Measurements from ENCODE around the gene ZNF492. TPM values are rescaled to one million over a fixed set of nuclear protein-coding genes. Genes with fewer than 3 reads are reported as not detected.
"Not testable (repeated sequence)": the region's sequence is repeated elsewhere in the genome, so short reads cannot be mapped to it uniquely, and the experiment has no call there.

ZNF492 gene
- total RNA-seq, 2 experiments from 2014 or later, result 2.1 to 2.2 TPM

DNA sequence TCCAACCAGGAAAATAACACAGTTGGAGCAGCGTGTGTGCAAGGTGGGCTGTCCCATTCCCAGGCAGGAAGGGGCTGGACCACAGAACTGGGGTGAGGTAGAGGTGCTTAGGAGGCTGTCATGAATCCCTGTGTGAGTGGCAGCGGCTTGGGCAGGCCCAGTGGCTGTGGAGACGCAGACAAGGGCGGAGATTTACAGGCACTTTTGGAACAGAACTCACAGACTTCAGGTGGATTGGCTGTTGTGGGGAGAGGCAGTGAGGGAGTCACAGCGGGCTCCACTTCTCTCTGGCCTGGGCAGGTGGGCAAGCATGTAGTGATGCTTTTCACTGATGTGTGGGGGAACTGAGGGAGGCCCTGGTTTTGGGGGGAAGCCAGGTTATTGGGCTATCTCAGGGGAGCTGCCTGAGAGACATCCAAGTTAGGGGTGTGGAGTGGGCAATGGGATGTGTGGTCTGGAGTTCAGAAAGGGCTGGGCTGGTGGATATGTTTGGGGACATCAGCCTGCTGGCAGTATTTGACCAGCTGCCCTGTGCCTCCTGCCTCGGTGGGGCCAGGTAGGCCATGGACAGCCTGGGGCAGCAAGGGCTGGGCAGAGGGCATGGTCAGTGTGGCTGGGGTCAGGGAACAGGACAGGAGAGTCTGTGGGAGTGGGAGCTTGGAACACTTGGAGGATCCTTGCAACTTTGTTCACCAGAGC is 27.0 kb upstream of the ZNF492 start:
- no peaks in the 10 kb centered on the region for H3K4me1 Mint-ChIP-seq (ENCODE audit: low read depth)
- no peak for DNase-seq
- H3K27me3 Mint-ChIP-seq (ENCODE audit: low read depth), result no peaks in the 10 kb centered on the region
- H3K27ac Mint-ChIP-seq, result no peak overlapping the region
- peaks cover 18% of the 10 kb centered on the region for H3K9me3 Mint-ChIP-seq (ENCODE audit: insufficient read depth)
- ATAC-seq, result no peak
- H3K4me3 Mint-ChIP-seq, result no peak overlapping the region
- ChIA-PET CTCF (no interaction called here), POLR2A (no interaction called here)
- no peaks in the 10 kb centered on the region for H3K36me3 Mint-ChIP-seq (ENCODE audit: low read depth)

DNA sequence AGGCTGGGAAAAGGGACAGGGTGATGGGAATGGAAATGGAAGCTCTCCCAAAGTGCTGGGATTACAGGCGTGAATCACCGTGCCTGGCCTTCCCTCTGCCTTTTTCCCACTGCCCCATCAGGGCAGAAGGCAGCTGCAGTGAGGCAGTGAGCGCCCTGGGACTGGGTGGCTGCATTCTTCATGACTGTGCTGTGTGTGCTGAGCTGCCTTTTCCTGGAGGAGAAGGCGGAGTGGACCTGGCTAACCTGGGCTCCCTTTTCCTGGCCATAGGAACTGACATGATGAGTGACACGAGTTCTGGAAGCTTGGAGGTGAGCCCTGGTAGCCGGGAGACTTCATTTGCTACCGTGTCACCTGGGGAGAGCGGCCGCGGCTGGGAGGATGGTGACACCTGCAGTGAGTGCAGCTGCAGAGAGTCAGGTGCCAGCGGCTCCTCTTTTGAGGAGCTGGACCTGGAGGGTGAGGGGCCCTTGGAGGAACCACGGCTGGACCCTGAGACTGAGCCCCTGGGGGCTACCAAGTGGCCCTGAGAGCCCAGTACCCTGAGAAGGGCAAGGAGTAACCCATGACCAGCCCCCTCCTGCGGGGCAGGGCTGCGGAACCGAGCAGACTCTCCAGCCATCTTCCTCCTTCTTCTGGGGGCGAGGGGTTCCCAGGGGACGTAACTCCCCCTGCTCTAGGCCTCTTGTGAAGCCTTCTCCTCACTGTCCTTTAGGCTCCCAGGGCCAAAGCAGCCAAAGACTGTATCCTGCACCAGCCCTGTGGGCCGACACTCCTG is 26.3 kb upstream of the ZNF492 start:
- no peaks in the 10 kb centered on the region for H3K27me3 Mint-ChIP-seq (ENCODE audit: low read depth)
- peaks cover 20% of the 10 kb centered on the region for H3K9me3 Mint-ChIP-seq (ENCODE audit: insufficient read depth)
- ChIA-PET CTCF (no interaction called here), POLR2A (no interaction called here)
- no peaks in the 10 kb centered on the region for H3K36me3 Mint-ChIP-seq (ENCODE audit: low read depth)
- no peak overlapping the region for H3K4me3 Mint-ChIP-seq
- ATAC-seq (no peak), DNase-seq (no peak)
- H3K27ac Mint-ChIP-seq, result no peak overlapping the region
- H3K4me1 Mint-ChIP-seq (ENCODE audit: low read depth), result no peaks in the 10 kb centered on the region

DNA sequence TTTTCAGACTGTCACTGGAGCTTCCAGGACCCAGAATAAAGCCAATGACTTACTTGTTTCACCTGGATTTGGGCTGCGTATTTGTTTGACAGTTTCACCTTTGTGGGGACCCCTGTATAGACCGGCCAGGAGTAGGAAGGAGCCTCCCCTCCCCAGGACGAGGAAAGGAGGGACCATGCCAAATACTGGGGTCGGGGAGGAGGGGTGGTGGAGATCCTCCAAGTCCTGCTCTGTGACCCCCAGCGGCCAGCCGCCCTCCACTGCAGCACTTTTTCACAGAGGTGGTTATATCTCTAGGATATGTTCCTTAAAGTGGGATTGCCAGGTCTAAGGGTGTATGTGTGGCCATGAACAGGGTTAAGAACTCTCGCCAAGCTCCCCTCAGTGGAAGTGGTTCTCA is 25.7 kb upstream of the ZNF492 start:
- CTCF ChIA-PET, result no interaction called here
- H3K4me3 Mint-ChIP-seq, result no peak overlapping the region

DNA sequence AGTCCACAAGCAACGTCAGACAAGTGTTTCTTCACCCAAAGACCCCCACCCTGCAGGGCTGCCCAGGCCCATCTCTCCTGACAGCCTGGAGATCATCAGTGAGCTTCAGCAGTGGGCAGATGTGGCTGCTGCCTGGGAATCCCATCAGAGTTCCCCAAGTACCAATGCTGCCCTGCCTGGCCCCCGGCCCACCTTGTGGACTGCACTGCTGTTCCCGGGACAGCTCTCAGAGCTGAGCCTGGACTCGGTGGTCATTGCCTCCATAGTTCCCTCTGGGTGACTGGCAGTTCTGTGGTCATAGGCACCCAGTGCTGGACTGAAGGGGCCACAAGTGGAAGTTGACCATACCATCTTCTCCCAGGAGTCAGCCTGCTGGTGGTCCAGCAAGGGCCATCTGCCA is 24.5 kb upstream of the ZNF492 start:
- Mint-ChIP-seq H3K4me1 (ENCODE audit: low read depth) (no peaks in the 10 kb centered on the region), H3K4me3 (no peak overlapping the region), H3K27me3 (ENCODE audit: low read depth) (no peaks in the 10 kb centered on the region), H3K36me3 (ENCODE audit: low read depth) (no peaks in the 10 kb centered on the region), H3K9me3 (ENCODE audit: insufficient read depth) (peaks cover 24% of the 10 kb centered on the region), H3K27ac (no peak overlapping the region)
- DNase-seq (no peak), ATAC-seq (no peak)
- ChIA-PET CTCF (no interaction called here), POLR2A (no interaction called here)

More for the DNA sequence above, 25.7 kb upstream of the ZNF492 start:
- no peak overlapping the region for H3K27ac Mint-ChIP-seq
- ATAC-seq, result no peak
- DNase-seq, result no peak
- H3K36me3 Mint-ChIP-seq (ENCODE audit: low read depth), result no peaks in the 10 kb centered on the region
- POLR2A ChIA-PET, result no interaction called here
- H3K27me3 Mint-ChIP-seq (ENCODE audit: low read depth), result no peaks in the 10 kb centered on the region
- peaks cover 25% of the 10 kb centered on the region for H3K9me3 Mint-ChIP-seq (ENCODE audit: insufficient read depth)
- no peaks in the 10 kb centered on the region for H3K4me1 Mint-ChIP-seq (ENCODE audit: low read depth)

DNA sequence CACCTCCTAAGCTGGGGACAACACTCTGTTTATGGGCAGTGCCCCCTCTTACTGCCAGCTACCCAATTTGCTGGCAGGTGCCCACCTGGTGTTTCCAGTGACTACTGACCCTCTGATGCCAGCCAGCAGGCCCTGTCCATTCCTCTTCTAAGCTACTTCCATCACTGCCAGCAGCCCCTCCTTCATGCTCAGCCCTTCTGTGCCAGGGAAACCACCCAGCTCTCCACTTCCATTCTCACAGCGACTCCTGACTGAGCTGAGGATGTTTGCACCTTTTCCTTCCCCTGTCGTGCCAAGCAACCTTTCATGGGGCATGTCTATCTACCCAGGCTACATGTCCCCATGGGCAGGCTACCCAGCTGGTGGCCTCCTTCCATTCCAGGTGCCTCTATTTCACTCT is 24.0 kb upstream of the ZNF492 start:
- no peak for ATAC-seq
- Mint-ChIP-seq H3K9me3 (ENCODE audit: insufficient read depth) (peaks cover 23% of the 10 kb centered on the region), H3K27ac (no peak overlapping the region), H3K36me3 (ENCODE audit: low read depth) (no peaks in the 10 kb centered on the region), H3K4me3 (no peak overlapping the region), H3K4me1 (ENCODE audit: low read depth) (no peaks in the 10 kb centered on the region), H3K27me3 (ENCODE audit: low read depth) (no peaks in the 10 kb centered on the region)
- POLR2A ChIA-PET, result no interaction called here
- no peak for DNase-seq
- CTCF ChIA-PET, result no interaction called here

DNA sequence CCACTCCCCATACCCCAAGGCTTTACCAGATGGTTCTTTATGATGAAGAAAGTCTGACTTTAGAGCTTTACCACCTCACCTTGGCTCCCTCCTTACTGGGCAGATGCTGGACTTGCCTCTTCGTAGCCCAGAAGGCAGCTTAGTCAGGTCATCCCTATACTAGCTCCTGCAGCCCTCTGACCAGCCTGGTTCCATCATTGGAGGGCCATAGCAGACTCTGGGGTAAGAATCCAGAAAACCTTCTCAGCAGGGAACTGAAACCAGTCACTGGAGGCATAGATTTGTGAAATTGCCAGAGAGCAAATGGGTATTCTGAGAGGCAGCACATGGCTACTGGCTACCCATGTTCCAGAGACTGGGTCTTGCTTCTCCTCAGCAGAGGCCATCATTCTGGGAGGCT is 21.8 kb upstream of the ZNF492 start:
- DNase-seq (no peak), ATAC-seq (no peak)
- H3K4me1 Mint-ChIP-seq (ENCODE audit: low read depth), result no peaks in the 10 kb centered on the region
- peaks cover 17% of the 10 kb centered on the region for H3K9me3 Mint-ChIP-seq (ENCODE audit: insufficient read depth)
- H3K27me3 Mint-ChIP-seq (ENCODE audit: low read depth), result no peaks in the 10 kb centered on the region
- CTCF ChIA-PET, result no interaction called here
- POLR2A ChIA-PET, result no interaction called here
- no peak overlapping the region for H3K27ac Mint-ChIP-seq
- H3K36me3 Mint-ChIP-seq (ENCODE audit: low read depth), result no peaks in the 10 kb centered on the region
- no peak overlapping the region for H3K4me3 Mint-ChIP-seq

DNA sequence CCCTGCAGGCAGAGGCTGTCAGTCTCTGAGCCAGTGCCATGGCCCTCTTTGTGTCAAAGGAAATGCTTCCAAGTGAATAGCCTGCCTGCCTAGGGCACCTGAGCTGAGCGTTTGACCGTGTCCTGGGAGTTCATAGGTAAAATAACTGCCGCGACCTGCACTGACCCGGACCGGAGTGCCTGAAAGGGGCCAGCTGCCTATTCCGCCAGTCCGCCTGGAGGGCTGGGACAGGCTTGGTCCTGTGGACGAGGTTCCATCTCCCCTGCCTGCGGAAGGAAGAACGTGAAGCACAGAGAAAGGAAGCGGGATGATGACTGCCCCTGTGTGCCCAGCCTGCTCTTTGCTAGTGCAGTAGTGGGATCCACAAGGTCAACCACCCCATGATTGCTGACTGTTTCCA is 17.5 kb upstream of the ZNF492 start:
- CTCF ChIA-PET, result no interaction called here
- ATAC-seq (no peak), DNase-seq (no peak)
- POLR2A ChIA-PET, result no interaction called here
- Mint-ChIP-seq H3K4me3 (no peak overlapping the region), H3K4me1 (ENCODE audit: low read depth) (no peaks in the 10 kb centered on the region), H3K27ac (no peak overlapping the region), H3K27me3 (ENCODE audit: low read depth) (no peaks in the 10 kb centered on the region), H3K36me3 (ENCODE audit: low read depth) (no peaks in the 10 kb centered on the region), H3K9me3 (ENCODE audit: insufficient read depth) (peaks cover 23% of the 10 kb centered on the region)

DNA sequence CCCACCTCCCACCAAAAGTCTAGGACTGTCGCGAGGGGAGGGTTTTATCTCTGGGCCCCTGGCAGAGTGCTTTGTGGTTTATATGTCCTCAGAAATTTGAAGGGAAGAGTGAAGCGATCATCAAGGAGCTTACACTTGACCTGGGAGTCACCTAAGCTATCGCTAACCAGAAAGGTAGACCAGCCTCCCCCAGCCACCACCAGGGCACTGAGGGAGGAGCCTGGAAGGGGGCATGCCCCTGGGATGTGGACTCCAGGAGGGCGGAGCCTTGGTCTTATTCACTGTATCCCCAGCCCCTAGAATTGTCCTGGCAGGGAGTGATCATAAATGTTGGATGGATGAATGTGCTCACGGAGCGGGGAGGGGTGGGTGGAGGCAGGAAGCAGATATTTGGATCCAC is 16.9 kb upstream of the ZNF492 start:
- POLR2A ChIA-PET; H3K4me1 Mint-ChIP-seq (ENCODE audit: low read depth); H3K36me3 Mint-ChIP-seq (ENCODE audit: low read depth); H3K27me3 Mint-ChIP-seq (ENCODE audit: low read depth); H3K4me3 Mint-ChIP-seq; CTCF ChIA-PET; DNase-seq; H3K27ac Mint-ChIP-seq; ATAC-seq: not testable (repeated sequence)
- H3K9me3 Mint-ChIP-seq (ENCODE audit: insufficient read depth), result peaks cover 26% of the 10 kb centered on the region

DNA sequence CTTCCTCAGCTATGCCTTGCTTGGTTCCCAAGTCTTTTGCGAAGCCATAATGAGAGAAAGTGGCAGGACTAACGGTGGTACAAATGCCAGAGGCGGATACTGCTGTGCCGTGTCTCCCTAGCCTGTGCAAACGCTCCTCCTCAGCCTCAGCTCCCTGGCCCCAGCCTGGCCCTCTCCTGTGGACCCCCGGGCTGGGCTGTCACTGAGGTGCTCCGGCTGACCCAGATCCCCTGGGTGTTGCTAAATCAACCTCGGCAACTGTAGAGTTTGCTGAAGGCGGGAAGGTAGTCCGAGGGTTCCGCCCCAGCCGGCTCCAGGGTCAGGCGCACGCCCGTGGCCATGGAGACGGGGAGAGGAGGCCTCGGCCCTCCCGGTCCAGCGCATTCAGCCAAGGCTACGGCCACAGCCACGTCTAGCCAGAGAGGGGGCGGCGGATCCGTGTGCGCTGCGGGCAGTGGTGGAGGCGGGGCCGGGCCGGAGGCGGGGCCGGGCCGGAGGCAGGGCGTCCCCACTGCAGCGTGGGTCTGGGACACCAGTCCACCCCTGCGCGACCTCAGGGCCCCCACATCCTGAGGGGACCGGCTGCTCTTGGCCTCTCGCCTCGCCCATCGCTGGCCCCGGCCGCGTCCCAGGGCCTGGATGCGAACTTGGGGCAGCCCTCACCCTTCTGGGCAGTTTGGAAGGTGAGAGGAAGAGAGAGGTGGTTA is 16.4 kb upstream of the ZNF492 start:
- no peak for DNase-seq
- H3K36me3 Mint-ChIP-seq (ENCODE audit: low read depth), result no peaks in the 10 kb centered on the region
- no peaks in the 10 kb centered on the region for H3K27me3 Mint-ChIP-seq (ENCODE audit: low read depth)
- H3K9me3 Mint-ChIP-seq (ENCODE audit: insufficient read depth), result peaks cover 24% of the 10 kb centered on the region
- H3K4me1 Mint-ChIP-seq (ENCODE audit: low read depth), result no peaks in the 10 kb centered on the region
- no peak overlapping the region for H3K4me3 Mint-ChIP-seq
- ChIA-PET POLR2A (no interaction called here), CTCF (no interaction called here)
- no peak for ATAC-seq
- no peak overlapping the region for H3K27ac Mint-ChIP-seq

DNA sequence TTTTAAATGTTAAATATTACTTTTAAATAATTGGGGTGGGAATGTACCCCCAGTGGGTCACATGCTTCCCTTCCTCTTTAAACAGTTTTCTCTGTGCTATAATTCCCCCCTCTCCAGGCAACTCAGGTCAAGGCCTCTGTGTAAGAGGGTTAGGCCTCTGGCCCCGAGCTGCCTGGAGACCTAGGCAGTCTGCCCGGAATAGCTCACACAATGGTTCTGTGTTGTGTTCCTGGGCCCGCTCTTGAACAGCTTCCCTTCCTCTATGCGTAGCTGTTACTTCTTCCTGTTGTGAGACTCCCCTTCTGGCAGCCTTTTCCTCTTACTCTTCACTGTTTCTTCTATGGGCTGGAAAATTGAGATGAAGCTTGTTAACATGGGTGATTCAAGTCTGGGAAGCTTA is 14.8 kb upstream of the ZNF492 start:
- Mint-ChIP-seq H3K36me3 (ENCODE audit: low read depth) (no peaks in the 10 kb centered on the region), H3K27me3 (ENCODE audit: low read depth) (no peaks in the 10 kb centered on the region), H3K9me3 (ENCODE audit: insufficient read depth) (peaks cover 13% of the 10 kb centered on the region), H3K4me3 (no peak overlapping the region), H3K4me1 (ENCODE audit: low read depth) (no peaks in the 10 kb centered on the region), H3K27ac (no peak overlapping the region)
- ChIA-PET POLR2A (no interaction called here), CTCF (no interaction called here)
- ATAC-seq (no peak), DNase-seq (no peak)

DNA sequence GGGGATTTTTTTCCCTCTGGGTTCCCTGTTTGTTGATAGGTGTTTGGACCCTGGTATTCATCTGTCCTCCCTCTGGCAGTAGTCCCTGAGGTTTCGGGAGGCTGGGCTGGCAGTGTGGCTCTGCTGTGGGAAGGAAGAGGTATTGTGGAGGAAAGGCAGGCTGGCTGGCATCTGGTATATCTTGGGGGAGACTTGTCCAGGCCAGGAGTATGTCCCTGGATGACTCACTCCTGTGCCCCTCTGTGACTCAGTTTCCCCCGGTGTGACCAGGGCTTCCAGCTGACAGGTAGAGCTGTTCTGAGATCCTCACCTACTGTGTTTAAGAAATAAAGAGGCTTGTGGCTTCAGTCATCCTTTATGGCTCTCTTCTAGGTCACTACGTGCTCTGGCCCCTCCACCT is 14.2 kb upstream of the ZNF492 start:
- Mint-ChIP-seq H3K4me1 (ENCODE audit: low read depth) (no peaks in the 10 kb centered on the region), H3K4me3 (no peak overlapping the region), H3K9me3 (ENCODE audit: insufficient read depth) (peaks cover 13% of the 10 kb centered on the region), H3K36me3 (ENCODE audit: low read depth) (no peaks in the 10 kb centered on the region), H3K27me3 (ENCODE audit: low read depth) (no peaks in the 10 kb centered on the region), H3K27ac (no peak overlapping the region)
- DNase-seq (no peak), ATAC-seq (no peak)
- ChIA-PET CTCF (no interaction called here), POLR2A (no interaction called here)

DNA sequence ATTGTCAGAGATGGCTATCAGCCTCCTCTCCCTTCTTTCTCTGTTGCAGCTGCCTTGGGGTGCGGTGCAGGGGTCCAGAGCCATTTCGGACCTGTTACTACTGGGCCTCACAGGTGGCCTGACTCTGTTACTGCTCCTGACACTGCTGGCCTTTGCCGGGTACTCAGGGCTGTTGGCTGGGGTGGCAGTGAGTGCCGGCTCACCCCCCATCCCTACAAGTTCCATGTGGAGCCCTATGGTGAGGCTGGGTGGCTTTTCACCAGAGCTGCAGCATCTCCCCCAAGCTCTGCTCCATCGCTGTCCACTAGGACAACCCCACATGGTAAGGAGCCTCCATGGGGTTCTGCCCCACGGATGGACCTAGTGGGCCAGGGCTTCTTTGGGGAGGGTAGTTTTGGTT is 13.7 kb upstream of the ZNF492 start:
- DNase-seq, result no peak
- no peak overlapping the region for H3K4me3 Mint-ChIP-seq
- CTCF ChIA-PET, result no interaction called here
- no peaks in the 10 kb centered on the region for H3K27me3 Mint-ChIP-seq (ENCODE audit: low read depth)
- no peaks in the 10 kb centered on the region for H3K4me1 Mint-ChIP-seq (ENCODE audit: low read depth)
- no peak for ATAC-seq
- H3K9me3 Mint-ChIP-seq (ENCODE audit: insufficient read depth), result peaks cover 13% of the 10 kb centered on the region
- POLR2A ChIA-PET, result no interaction called here
- H3K27ac Mint-ChIP-seq, result no peak overlapping the region
- no peaks in the 10 kb centered on the region for H3K36me3 Mint-ChIP-seq (ENCODE audit: low read depth)
